Endothelial cell of umbilical vein (primary cell): Measurements from ENCODE around the gene SLC27A2. TPM values are rescaled to one million over a fixed set of nuclear protein-coding genes. Genes with fewer than 3 reads are reported as not detected.

Experiments used
- BruUV-seq: library from RNA; stranded (reverse); fragments of 400-500 nt; replicated peaks from 2 replicates; lab custom pipeline; 2021; lab: Mats Ljungman, UMichigan
- CTCF ChIA-PET: fragments of 300-600, 350-600 bp; sonication (Branson Sonifier 250); formaldehyde crosslinking; loops from one replicate; lab custom pipeline; 2021; ENCODE audit warnings: antibody characterized with exemption, inconsistent platforms; lab: Charles Lee
- POLR2A ChIA-PET: fragments of 300-600, 350-600 bp; sonication (Branson Sonifier 250); formaldehyde crosslinking; loops from one replicate; lab custom pipeline; 2021; ENCODE audit warnings: antibody characterized with exemption, inconsistent platforms; lab: Charles Lee
- DNase-seq: peaks from one replicate; pipeline ENCODE4 v3.0.0-alpha.2; 2011; ENCODE audit warnings: low read depth, low spot score
- FAIRE-seq: peaks from 2 replicates; lab custom pipeline; 2011; peaks lifted over from hg19 to GRCh38; lab: Jason Lieb, UNC
- H2AFZ ChIP-seq: 2 replicates; pipeline ENCODE4 v1.6.0; 2012; ENCODE audit warnings: low read depth, low read length, control low read depth, inconsistent platforms
- H3K27ac ChIP-seq: 2 replicates; pipeline ENCODE4 v1.5.1; 2011; ENCODE audit warnings: low read depth, mild to moderate bottlenecking, control low read depth, low read length, moderate library complexity; ENCODE audit not compliant: insufficient read depth
- H3K27me3 ChIP-seq, 2 experiments: 2 replicates each; pipeline versions ENCODE4 v1.6.0 to v1.6.1; 2011; ENCODE audit warnings: low read length in 2 of 2, mixed read lengths in 1 of 2; ENCODE audit not compliant: control insufficient read depth in 2 of 2, insufficient read depth in 2 of 2
- H3K36me3 ChIP-seq, 2 experiments: 2 replicates in 1 of 2; 3 replicates in 1 of 2; pipeline ENCODE4 v1.5.1; 2011; ENCODE audit warnings: low read length in 2 of 2, mild to moderate bottlenecking in 1 of 2, moderate library complexity in 1 of 2; ENCODE audit not compliant: control insufficient read depth in 2 of 2, insufficient read depth in 2 of 2; ENCODE audit errors: extremely low read depth in 1 of 2
- H3K4me1 ChIP-seq: 3 replicates; pipeline ENCODE4 v1.5.1; 2011; ENCODE audit warnings: mild to moderate bottlenecking, low read length; ENCODE audit not compliant: control insufficient read depth, insufficient read depth; ENCODE audit errors: extremely low read depth
- H3K4me2 ChIP-seq: 2 replicates; pipeline ENCODE4 v1.6.1; 2011; ENCODE audit warnings: low read length, control low read depth, mixed read lengths; ENCODE audit not compliant: insufficient read depth
- H3K4me3 ChIP-seq, 3 experiments: fragments of 200-600 bp in 1 of 3; sonication (generic), shearing (Covaris generic) in 1 of 3; replicated peaks in 1 of 3; 2 replicates each; pipeline ENCODE4 v1.5.1; 2011 to 2016; ENCODE audit warnings: control low read depth in 3 of 3, low read length in 3 of 3, mild to moderate bottlenecking in 2 of 3, inconsistent platforms in 1 of 3, low read depth in 1 of 3, moderate library complexity in 1 of 3; ENCODE audit not compliant: insufficient read depth in 1 of 3
- H3K79me2 ChIP-seq: 2 replicates; pipeline ENCODE4 v1.6.0; 2012; ENCODE audit warnings: low read length, inconsistent platforms; ENCODE audit not compliant: control insufficient read depth, insufficient read depth
- H3K9ac ChIP-seq: replicated peaks from 2 replicates; pipeline ENCODE3; 2011; ENCODE audit warnings: low read length, control low read depth; ENCODE audit not compliant: insufficient read depth; ENCODE audit errors: extremely low read depth
- H3K9me1 ChIP-seq: replicated peaks from 3 replicates; pipeline ENCODE4 v1.6.0; 2011; ENCODE audit warnings: mild to moderate bottlenecking, low read length; ENCODE audit not compliant: control insufficient read depth, insufficient read depth; ENCODE audit errors: extremely low read depth
- H3K9me3 ChIP-seq: replicated peaks from 2 replicates; pipeline ENCODE4 v1.5.1; 2012; ENCODE audit warnings: low read length, inconsistent platforms; ENCODE audit not compliant: control insufficient read depth, insufficient read depth
- H4K20me1 ChIP-seq: replicated peaks from 2 replicates; pipeline ENCODE3; 2011; ENCODE audit warnings: mild to moderate bottlenecking, low read length; ENCODE audit not compliant: control insufficient read depth, insufficient read depth; ENCODE audit errors: extremely low read depth
- EZH2 ChIP-seq: IDR thresholded peaks from 2 replicates; pipeline ENCODE4 v1.6.1; 2012; ENCODE audit warnings: borderline replicate concordance, low read depth, mild to moderate bottlenecking, moderate library complexity, low read length, inconsistent platforms; ENCODE audit not compliant: severe bottlenecking
- FOS ChIP-seq: IDR thresholded peaks from 2 replicates; pipeline ENCODE4 v1.6.1; 2011; ENCODE audit warnings: mild to moderate bottlenecking, low read length, moderate library complexity, borderline replicate concordance; ENCODE audit not compliant: insufficient read depth
- GATA2 ChIP-seq: IDR thresholded peaks from 2 replicates; pipeline ENCODE4 v1.7.0; 2011; ENCODE audit warnings: low read depth, mild to moderate bottlenecking, moderate library complexity, mixed read lengths, low read length; ENCODE audit not compliant: insufficient read length, insufficient read depth
- MAX ChIP-seq: IDR thresholded peaks from 2 replicates; pipeline ENCODE4 v1.6.1; 2011; ENCODE audit not compliant: insufficient read depth, insufficient read length
- MYC ChIP-seq: IDR thresholded peaks from one replicate; pipeline ENCODE4 v1.6.1; 2011; ENCODE audit warnings: mild to moderate bottlenecking, low read depth, low read length
- POLR2A ChIP-seq: IDR thresholded peaks from 2 replicates; pipeline ENCODE4 v1.6.1; 2012; ENCODE audit warnings: low read depth, mild to moderate bottlenecking, control low read depth, low read length
- POLR2AphosphoS5 ChIP-seq: IDR thresholded peaks from 2 replicates; pipeline ENCODE4 v1.6.1; 2012; ENCODE audit warnings: low read depth, mild to moderate bottlenecking, control low read depth, low read length, moderate library complexity; ENCODE audit not compliant: insufficient read depth
- dilution Hi-C: fragments of 300-500 bp; cut with MboI; formaldehyde crosslinking; loops from one replicate; pipeline ENCODE4 v1.15.0; 2019; ENCODE audit warnings: low sequenced_read_pairs; ENCODE audit not compliant: extremely low pct_ligation_motif_present
- intact Hi-C: fragments of 100-400 bp; cut with micrococcal nuclease; formaldehyde crosslinking; loops from one replicate; pipeline ENCODE4 v1.10.0; 2022
- polyA plus RNA-seq, 4 experiments: library from polyadenylated mRNA; depleted of rRNA in 3 of 4; stranded (reverse) in 3 of 4; unstranded in 1 of 4; fragments of >200 nt; gene quantifications; 2 replicates each; pipeline versions ENCODE4 v1.2.1 to v1.2.3, GENCODE V29; 2011 to 2012; ENCODE audit warnings: missing spikeins in 1 of 4
- total RNA-seq: library from RNA; stranded (reverse); gene quantifications from 2 replicates; pipeline ENCODE4 v1.2.3, GENCODE V29; 2021
- TF ChIP-seq, protein P1 (sequence below), 2 donors: IDR thresholded peaks; 1 replicate in 1 of 2; 2 replicates in 1 of 2; pipeline ENCODE4 v1.5.1; 2011; ENCODE audit warnings: low read length in 2 of 2, mild to moderate bottlenecking in 2 of 2, moderate library complexity in 2 of 2, control low read depth in 1 of 2, inconsistent platforms in 1 of 2, low read depth in 1 of 2; ENCODE audit not compliant: insufficient read depth in 1 of 2; ENCODE audit errors: extremely low read depth in 1 of 2

SLC27A2 gene
- total and polyA plus RNA-seq, 2 donors (not counting 3 experiments of a cell fraction or from before 2014, with no cell fraction given) = not detected

GRCh38 chr15:50183112-50183794 is 1.3 kb downstream of the SLC27A2 start:
- no peak overlapping the region for H3K4me2 ChIP-seq
- H3K9me1 ChIP-seq = no peaks in the 10 kb centered on the region
- no peaks in the 10 kb centered on the region for H3K79me2 ChIP-seq
- ChIA-PET CTCF (no interaction called here), POLR2A (no interaction called here)
- peaks cover 18 to 36% of the 10 kb centered on the region in 2 experiments for H3K27me3 ChIP-seq
- TF ChIP-seq POLR2A (no peak), EZH2 (no peak), POLR2AphosphoS5 (no peak), MYC (no peak), MAX (no peak), FOS (no peak), GATA2 (no peak)
- TF ChIP-seq, protein P1, sequence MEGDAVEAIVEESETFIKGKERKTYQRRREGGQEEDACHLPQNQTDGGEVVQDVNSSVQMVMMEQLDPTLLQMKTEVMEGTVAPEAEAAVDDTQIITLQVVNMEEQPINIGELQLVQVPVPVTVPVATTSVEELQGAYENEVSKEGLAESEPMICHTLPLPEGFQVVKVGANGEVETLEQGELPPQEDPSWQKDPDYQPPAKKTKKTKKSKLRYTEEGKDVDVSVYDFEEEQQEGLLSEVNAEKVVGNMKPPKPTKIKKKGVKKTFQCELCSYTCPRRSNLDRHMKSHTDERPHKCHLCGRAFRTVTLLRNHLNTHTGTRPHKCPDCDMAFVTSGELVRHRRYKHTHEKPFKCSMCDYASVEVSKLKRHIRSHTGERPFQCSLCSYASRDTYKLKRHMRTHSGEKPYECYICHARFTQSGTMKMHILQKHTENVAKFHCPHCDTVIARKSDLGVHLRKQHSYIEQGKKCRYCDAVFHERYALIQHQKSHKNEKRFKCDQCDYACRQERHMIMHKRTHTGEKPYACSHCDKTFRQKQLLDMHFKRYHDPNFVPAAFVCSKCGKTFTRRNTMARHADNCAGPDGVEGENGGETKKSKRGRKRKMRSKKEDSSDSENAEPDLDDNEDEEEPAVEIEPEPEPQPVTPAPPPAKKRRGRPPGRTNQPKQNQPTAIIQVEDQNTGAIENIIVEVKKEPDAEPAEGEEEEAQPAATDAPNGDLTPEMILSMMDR (IDR thresholded peaks at IDR 0.05; ENCODE audit: extremely low read depth in 1 of 2, insufficient read depth in 1 of 2, low read depth in 1 of 2, low read length in 2 of 2) = no peak
- H3K9ac ChIP-seq = no peak overlapping the region
- no peak for DNase-seq
- H3K36me3 ChIP-seq = no peaks in the 10 kb centered on the region
- H3K27ac ChIP-seq = no peak overlapping the region
- no peak for FAIRE-seq
- H3K4me3 ChIP-seq = no peak overlapping the region
- H4K20me1 ChIP-seq = no peaks in the 10 kb centered on the region
- no peaks in the 10 kb centered on the region for H3K4me1 ChIP-seq
- dilution Hi-C loops (no loop called here), intact Hi-C loops (no loop called here)
- H2AFZ ChIP-seq = no peak overlapping the region
- BruUV-seq = no TSS peak
- no peaks in the 10 kb centered on the region for H3K9me3 ChIP-seq
